ENCODE data around the gene MEGF9.

GRCh38 chr9:120694559-120694958 is 19.7 kb downstream of the MEGF9 start:
- TF ChIP-seq CTCF (IDR thresholded peaks at IDR 0.05), result no peak
- no peak for TF ChIP-seq EZH2 (IDR thresholded peaks at IDR 0.05; ENCODE audit: borderline replicate concordance, insufficient read depth, low read depth, low read length, poor library complexity, severe bottlenecking)
